ENCODE measurements around the gene SMG6. TPM values are rescaled to one million over a fixed set of nuclear protein-coding genes. Genes with fewer than 3 reads are reported as not detected.

The SMG6 gene
- polyA plus RNA-seq, 4 donors: 27.8 to 36.6 (median 31.2) TPM

DNA sequence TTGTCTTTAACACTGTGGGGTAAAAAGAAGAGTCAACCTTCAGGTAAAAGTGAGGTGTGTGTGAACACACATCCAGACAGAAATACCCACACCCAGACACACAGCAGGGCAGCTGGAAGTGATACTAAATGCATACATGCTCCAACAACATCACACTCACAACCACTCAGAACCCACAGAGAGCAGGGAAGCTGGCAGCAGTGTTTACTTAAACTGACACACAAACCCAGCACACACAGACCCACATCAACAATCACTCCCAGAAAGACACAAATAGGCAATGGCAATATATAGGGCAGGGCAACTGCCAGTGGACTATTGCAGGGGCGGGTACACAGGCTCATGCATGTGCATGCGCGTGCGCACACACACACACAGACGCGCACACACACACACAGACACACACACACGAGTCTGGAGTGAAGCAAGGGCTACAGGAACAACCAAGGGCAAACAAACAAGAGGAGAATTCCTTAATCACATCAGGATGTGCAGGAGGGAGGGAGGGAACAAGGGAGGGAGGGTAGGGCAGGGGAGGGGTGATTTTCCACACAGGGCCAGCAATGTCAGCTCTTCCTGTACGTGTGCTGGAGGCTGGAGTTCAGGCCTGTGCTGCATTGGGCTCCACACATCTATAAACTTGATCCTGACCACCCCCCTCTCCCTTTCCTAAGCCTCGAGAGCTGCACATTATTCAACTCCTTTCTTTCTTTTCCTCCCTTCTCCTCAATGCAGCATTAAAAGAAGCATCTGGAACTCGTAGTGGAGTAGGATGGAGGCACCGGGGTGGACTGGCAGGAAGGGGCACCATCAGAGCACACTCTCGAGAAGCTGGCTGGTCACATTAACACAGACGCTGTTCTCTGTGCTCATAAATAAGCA is 218.6 kb downstream of the SMG6 start:
- DNase-seq (ENCODE audit: low read depth in 4 of 4, low spot score in 2 of 4): peak in 1 of 4 donors; percentile 74

GRCh38 chr17:2084036-2084765 is 219.4 kb downstream of the SMG6 start:
- DNase-seq (ENCODE audit: low read depth in 4 of 4, low spot score in 2 of 4): no peak

DNA sequence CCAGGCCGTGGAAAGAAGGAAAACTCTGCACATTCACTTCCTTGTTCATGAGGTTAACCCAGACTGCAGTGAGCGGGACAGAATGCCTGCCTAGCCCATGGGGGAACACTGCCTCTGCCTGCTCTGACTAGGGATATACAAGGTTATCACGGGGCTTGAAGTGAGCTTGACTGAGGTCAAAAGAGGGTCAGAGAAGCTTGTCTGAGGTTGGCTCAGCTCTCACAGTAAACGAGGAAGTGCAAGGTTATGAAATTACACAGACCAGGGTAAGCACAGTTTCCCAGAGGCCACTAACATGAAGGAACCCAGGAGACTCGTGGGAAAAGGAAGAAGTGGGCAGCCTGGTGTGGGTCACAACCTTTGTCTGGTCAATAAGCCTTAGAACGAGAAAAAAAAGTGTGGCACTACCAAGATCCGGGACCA is 220.0 kb downstream of the SMG6 start:
- no peak for DNase-seq (ENCODE audit: low read depth in 4 of 4, low spot score in 2 of 4)

- no peak for DNase-seq (ENCODE audit: low read depth in 4 of 4, low spot score in 2 of 4)
Measured at GRCh38 chr17:2082003-2082781, 221.4 kb downstream of the SMG6 start.

GRCh38 chr17:2081564-2081963 is 222.0 kb downstream of the SMG6 start:
- no peak for DNase-seq (ENCODE audit: low read depth in 4 of 4, low spot score in 2 of 4)

DNA sequence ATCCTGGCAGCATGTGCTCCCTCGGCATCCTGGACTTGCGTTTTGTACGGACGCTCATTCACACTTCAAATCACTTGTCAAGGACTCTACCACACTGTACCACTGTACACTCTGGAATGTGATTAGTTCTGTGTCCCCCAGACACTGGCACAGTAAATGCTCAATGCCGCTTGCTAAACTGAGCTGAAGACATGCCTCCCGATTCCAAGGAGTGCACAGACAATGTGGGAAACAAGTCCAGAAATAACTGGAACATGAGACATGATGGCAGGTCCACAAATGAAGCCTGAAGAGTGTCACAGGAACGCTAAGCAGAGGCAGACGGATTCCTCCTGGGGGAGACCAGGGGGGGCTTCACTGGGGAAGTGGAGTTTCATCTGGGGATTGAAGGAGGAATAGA is 226.5 kb downstream of the SMG6 start:
- DNase-seq (ENCODE audit: low read depth in 4 of 4, low spot score in 2 of 4): no peak

GRCh38 chr17:2076087-2076984 is 227.2 kb downstream of the SMG6 start:
- no peak for DNase-seq (ENCODE audit: low read depth in 4 of 4, low spot score in 2 of 4)

DNA sequence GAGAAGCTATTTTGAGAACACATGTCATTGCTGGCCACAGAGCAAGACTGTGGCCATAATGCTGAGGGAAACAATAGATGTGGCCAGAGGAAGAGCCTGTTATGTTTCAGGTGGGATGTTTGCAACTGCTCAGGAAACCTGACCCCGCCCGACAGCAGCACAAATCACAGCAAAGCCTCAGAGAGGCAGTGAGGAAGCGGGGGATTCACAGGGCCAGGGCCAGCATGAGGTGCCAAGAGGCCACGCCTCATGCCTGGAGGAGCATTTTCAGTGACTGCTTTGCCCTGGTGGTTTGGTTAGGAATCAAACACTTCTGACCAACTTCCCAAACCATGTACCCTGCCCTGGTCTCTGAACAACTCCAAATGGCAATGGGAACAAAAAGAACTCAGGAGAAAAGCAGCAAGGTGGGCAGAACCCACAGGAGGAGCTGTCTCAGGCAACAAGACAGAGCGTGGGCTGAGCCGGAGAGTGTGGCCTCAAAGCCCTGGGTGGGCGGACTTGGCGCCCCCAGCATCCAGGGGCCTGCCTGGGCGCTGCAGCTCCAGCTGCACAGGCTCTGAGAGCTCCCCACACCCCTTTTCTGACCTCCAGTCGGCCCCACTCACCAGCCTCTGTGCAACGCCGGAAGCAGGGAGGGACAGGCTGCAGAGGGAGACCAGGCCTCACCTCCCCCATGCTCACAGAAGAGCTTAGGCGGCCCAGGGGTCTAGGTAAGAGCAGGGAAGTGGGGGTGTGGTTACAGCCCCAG is 228.1 kb downstream of the SMG6 start:
- DNase-seq (ENCODE audit: low read depth in 4 of 4, low spot score in 2 of 4): no peak

DNA sequence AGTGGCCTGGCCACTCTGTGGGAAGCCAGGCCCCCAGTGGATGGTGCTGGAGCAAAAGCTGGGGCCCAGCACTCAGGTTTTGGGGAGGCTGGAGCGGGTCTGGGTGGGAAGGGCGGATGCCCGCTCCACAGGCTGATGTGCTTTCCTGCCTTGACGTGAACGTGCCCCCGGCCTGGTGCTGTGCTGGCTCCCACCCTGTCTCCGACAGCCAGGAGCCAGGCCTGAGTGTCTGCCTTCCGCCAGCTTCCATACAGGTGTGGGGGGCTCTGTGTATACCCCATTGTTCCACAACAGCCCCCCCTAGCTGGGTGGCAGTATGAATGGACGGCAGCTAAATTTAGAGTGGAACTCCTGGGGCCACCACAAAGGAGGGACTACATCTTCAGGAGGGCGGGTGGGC is 228.7 kb downstream of the SMG6 start:
- no peak for DNase-seq (ENCODE audit: low read depth in 4 of 4, low spot score in 2 of 4)

DNA sequence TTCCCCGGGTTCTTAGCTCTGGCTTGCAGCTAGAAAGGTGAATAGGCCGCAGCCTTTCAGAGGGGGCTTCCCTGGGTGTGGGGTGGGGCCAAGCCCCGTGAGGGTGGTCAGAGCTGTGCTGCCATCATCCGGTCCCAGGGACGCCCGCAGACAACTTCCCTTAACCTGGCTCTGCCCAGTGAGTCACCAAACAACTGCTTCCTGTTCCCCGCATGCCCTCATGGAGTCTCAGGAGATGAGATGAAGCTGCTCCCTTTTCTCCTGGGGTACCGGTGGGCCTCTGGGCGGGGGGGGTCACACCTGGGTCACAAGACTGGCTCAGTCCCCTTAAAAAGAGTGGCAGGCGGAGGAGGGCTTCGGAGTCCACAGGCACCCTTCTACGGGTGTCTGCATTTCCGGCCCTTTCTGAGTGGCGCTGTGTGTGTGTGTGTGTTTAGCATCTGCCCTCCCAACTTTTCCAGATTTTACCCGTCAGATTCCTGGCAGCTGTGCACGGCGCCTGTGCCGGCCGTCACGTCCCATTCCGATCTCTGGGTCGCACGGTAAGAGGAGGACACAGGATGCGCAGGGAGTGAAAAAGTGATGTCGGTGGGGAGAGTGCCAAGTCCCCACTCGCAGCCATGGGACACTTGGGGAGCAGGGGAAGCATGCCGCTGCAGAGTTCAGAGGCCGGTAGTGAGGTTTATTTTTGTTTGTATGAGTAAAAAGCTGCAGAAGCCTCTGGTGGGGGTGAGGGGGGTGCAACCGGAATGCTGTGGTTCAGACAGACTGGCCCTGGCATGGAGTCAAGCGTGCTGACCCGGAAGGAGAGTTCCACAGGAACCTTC is 231.9 kb downstream of the SMG6 start:
- no peak for DNase-seq (ENCODE audit: low read depth in 4 of 4, low spot score in 2 of 4)

DNA sequence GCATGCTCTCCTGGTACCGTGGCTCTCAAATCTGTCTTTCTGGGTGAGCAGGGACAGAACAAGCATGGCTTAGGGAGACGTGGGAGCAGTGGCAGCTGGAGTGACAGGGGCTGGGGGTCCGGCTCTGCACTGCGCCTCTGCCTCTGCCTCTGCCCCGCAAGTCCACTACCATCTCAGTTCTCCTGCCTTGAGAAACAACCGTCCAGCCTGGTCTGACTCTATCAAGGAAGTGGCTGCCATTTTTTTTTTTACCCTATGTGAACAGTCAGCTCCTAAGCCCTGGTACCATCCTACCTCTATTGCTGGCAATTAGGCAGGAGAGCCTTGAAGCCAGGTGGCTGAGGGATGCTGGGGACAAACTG is 232.6 kb downstream of the SMG6 start:
- no peak for DNase-seq (ENCODE audit: low read depth in 4 of 4, low spot score in 2 of 4)

DNA sequence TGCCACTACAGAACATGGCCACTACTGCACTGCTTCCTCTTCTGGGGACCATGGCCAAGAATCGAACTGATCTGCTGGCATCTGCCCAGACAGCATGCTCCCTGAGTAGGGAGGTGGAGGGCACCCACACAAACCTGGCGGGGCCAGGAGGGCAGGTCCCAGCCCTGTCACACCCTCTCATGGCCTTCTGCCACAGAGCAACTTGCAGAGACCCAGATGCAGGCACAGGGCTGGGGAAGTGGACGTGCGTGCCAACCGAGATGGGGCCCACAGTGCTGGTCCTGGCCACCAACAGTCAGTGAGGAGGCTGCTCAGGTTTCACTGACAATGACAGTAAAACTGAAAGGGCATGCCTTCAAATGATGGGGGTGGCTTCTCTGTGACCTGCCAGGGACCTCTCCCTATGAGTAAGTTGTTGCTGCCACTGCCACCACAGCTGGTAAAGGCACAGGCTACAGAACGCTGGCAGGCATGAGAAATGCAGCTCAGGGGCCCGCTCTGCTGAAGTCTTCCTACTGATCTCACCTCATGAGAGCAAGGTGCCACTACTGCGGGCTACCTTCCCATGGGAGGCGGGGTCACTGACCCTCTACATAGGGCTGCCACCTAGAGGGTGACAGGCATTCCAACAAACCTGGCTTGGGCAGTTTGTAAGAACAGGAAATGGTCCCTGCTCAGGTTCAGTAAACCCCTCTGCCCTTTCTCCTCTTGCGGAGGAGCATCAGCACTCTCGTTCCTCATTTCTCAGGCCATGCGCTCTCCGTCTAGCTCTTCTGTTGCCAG is 233.2 kb downstream of the SMG6 start:
- no peak for DNase-seq (ENCODE audit: low read depth in 4 of 4, low spot score in 2 of 4)

DNA sequence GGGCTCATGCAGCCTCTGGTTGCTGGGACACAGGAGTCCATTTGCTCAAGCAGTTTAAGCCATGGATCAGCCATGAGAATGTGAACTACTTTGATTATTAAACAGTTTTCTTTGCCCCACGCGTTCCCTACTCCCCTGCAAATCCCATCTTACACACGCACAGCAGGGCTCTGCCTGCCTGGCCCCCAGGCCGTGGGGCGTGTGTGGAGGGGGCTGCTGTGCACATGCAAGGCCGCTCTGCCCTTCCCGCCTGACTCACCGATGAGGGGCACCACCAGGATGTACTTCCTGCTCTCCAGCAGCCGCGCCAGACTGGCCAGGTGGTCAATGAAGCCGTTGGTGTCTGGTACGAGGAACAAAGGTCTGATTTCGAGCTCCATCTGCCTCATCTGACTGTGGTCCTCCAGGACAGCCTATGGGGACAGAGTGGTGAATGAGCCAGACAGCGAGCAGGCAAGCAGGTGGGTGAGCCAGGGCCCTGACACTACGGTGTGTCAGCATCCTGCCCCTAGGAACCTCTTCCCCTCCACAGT is 235.0 kb downstream of the SMG6 start:
- DNase-seq (ENCODE audit: low read depth in 4 of 4, low spot score in 2 of 4): no peak

GRCh38 chr17:2068031-2068518 is 235.5 kb downstream of the SMG6 start:
- no peak for DNase-seq (ENCODE audit: low read depth in 4 of 4, low spot score in 2 of 4)

DNA sequence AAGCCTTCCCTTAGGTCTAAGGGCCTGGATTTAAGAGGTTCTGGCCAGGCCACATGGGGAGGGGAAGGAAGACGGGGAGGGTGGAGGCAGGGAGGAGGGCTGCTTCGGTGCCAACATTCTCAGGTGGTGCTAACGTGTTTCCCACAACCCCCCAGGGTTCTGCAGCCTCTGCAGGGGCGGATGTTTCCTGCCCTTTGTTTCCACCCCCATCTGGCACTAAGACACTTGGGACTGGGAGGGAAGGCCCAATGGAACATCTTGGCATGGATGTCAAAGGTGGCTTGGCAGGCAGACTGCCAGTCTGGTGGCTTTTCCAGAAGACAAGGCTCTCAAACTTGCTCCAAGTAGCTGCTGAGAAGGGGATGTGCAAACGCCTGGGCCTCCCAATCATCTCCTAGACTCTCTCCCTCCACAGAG is 236.0 kb downstream of the SMG6 start:
- DNase-seq (ENCODE audit: low read depth in 4 of 4, low spot score in 2 of 4): no peak

- no peak for DNase-seq (ENCODE audit: low read depth in 4 of 4, low spot score in 2 of 4)
Measured at GRCh38 chr17:2067048-2067561, 236.5 kb downstream of the SMG6 start.

- DNase-seq (ENCODE audit: low read depth in 4 of 4, low spot score in 2 of 4): no peak
Measured at GRCh38 chr17:2065949-2066400, 237.6 kb downstream of the SMG6 start.
